ENCODE data around the gene PER2.
A peak's percentile ranks its signal among the peaks of the same experiment; 100 is the strongest.

PER2 gene

GRCh38 chr2:238227587-238228032, 60.8 kb downstream of the PER2 start:
- Mint-ChIP-seq H3K27ac (no peak overlapping the region), H3K27me3 (no peaks in the 10 kb centered on the region), H3K4me3 (no peak overlapping the region), H3K4me1 (ENCODE audit: low read depth) (peaks cover 20% of the 10 kb centered on the region), H3K9me3 (no peaks in the 10 kb centered on the region), H3K36me3 (ENCODE audit: low read depth) (peaks cover 10% of the 10 kb centered on the region)

DNA sequence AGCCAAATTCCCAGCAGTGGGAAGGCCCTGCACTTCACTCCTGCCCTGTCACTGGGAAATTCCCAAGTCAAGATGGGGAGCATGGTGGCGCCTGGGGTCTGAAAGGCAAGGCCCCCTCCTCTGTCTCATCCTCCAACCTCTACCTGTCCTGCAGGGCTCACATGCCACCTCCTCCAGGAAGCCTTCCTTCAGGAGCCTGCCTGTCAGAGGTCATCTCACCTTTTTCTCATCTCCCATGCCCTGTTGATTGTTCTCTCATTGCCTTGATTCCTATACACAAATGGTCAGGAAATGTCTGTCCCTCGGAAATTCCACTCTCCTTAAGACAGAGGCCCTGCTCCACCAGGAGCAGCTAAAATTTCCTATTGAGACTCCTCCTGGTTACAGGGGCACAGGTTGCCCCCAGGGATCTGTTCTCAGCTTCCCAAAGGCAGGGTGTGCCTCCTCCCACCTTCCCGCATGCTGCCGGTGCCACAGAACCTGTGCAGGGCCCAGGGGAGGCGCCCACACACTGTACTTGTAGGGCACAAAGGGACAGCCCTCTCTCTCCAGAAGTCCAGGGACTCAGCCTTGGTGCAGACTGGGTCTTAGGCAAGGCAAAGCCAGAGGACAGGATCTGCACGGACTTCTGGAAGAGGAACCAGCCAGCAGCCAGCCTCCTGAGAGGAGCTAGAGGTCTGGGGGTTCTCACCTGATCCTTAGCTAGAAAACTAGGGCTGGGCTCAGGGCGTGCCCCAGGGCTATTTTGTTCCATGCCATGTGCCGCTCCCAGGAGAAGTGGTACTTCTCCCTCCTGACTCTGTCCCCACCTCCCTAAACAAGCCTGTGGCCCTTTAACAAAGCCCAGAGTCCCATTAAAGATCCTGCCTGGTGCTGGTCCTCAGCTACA, 61.5 kb downstream of the PER2 start:
- Mint-ChIP-seq H3K36me3 (ENCODE audit: low read depth) (peaks cover 10% of the 10 kb centered on the region), H3K9me3 (no peaks in the 10 kb centered on the region), H3K4me1 (ENCODE audit: low read depth) (peaks cover 20% of the 10 kb centered on the region), H3K4me3 (no peak overlapping the region), H3K27ac (no peak overlapping the region), H3K27me3 (no peaks in the 10 kb centered on the region)

- peaks cover 14% of the 10 kb centered on the region for H3K4me1 Mint-ChIP-seq (ENCODE audit: low read depth)
- no peaks in the 10 kb centered on the region for H3K9me3 Mint-ChIP-seq
- no peak overlapping the region for H3K27ac Mint-ChIP-seq
Measured at GRCh38 chr2:238225911-238226697, 62.3 kb downstream of the PER2 start.

GRCh38 chr2:238225121-238225520, 63.3 kb downstream of the PER2 start:
- Mint-ChIP-seq H3K27me3 (no peaks in the 10 kb centered on the region), H3K9me3 (no peaks in the 10 kb centered on the region), H3K27ac (no peak overlapping the region), H3K4me3 (no peak overlapping the region), H3K36me3 (ENCODE audit: low read depth) (peaks cover 10% of the 10 kb centered on the region), H3K4me1 (ENCODE audit: low read depth) (peaks cover 7% of the 10 kb centered on the region)

More at GRCh38 chr2:238225911-238226697, 62.3 kb downstream of the PER2 start:
- no peaks in the 10 kb centered on the region for H3K27me3 Mint-ChIP-seq
- no peak overlapping the region for H3K4me3 Mint-ChIP-seq
- H3K36me3 Mint-ChIP-seq (ENCODE audit: low read depth): peaks cover 10% of the 10 kb centered on the region

DNA sequence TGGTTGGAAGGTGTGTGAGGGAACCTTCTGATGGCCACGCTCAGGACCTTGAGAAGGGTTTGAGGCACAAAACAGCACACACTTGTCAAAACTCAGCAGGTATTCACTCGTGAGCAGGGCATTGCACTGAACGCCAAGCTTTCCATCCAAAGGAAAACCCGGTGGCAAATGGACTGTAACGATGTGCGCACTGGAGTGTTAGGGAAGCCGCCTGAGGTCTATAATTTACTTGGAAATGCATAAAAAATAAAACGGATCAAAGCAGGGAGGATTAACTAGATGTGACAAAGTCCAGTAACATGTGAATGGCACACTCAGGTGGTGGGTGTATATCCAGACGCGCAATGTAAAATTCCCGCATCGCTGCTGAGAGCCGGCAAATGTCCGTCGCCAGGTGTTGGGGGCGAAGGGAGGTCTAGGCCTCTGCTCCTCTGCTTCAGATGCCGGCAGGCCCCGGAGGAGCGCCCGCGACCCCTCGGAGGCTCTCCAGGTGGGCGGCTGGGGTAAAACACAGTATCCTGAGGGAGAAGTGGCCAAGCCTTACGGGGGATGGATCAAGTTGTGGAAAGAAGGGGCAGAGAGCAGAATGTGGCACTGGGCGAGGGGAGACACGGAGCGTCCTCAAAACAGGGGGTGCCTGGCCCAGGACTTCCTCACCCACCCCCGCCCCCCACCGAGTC, 63.9 kb downstream of the PER2 start:
- Mint-ChIP-seq H3K9me3 (no peaks in the 10 kb centered on the region), H3K27me3 (no peaks in the 10 kb centered on the region), H3K36me3 (ENCODE audit: low read depth) (peaks cover 10% of the 10 kb centered on the region), H3K27ac (no peak overlapping the region), H3K4me3 (no peak overlapping the region), H3K4me1 (ENCODE audit: low read depth) (peaks cover 3% of the 10 kb centered on the region)

GRCh38 chr2:238220892-238221521, 67.4 kb downstream of the PER2 start:
- peak overlapping the region; percentile 37 for H3K4me3 Mint-ChIP-seq
- peaks cover 6% of the 10 kb centered on the region for H3K27me3 Mint-ChIP-seq
- H3K27ac Mint-ChIP-seq: no peak overlapping the region
- H3K36me3 Mint-ChIP-seq (ENCODE audit: low read depth): peaks cover 6% of the 10 kb centered on the region
- H3K9me3 Mint-ChIP-seq: no peaks in the 10 kb centered on the region
- no peaks in the 10 kb centered on the region for H3K4me1 Mint-ChIP-seq (ENCODE audit: low read depth)

DNA sequence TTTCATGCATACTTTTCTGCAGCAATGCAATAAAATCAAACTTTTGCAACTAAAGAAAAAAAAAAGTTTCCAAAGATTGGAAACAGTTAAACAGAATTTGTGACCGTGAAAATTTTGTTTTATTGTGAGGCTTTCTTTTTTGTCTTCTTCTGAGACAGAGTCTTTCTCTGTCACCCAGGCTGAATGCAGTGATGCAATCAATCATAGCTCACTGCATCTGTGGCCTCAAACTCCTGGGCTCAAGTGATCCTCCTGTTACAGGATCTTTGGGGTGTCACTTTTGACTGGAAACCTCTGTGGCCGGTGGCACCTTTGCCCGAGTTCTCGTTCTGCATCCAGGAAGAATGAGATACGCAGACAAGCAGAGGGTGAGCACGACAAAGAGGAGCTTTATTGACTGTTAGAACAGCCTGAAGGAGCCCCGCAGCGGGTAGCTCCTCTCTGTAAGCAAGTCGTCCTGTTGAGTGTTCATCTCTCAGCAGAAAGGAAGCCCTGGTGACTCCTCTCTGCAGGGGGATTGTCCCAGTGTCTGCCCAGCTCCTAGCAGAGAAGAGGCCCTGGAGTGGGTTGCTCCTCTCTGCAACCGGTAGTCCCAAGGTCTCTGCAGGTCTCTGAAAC, 68.0 kb downstream of the PER2 start:
- H3K36me3 Mint-ChIP-seq (ENCODE audit: low read depth): peaks cover 1% of the 10 kb centered on the region
- no peak overlapping the region for H3K27ac Mint-ChIP-seq
- H3K27me3 Mint-ChIP-seq: peaks cover 6% of the 10 kb centered on the region
- H3K9me3 Mint-ChIP-seq: no peaks in the 10 kb centered on the region
- H3K4me3 Mint-ChIP-seq: no peak overlapping the region
- H3K4me1 Mint-ChIP-seq (ENCODE audit: low read depth): no peaks in the 10 kb centered on the region

DNA sequence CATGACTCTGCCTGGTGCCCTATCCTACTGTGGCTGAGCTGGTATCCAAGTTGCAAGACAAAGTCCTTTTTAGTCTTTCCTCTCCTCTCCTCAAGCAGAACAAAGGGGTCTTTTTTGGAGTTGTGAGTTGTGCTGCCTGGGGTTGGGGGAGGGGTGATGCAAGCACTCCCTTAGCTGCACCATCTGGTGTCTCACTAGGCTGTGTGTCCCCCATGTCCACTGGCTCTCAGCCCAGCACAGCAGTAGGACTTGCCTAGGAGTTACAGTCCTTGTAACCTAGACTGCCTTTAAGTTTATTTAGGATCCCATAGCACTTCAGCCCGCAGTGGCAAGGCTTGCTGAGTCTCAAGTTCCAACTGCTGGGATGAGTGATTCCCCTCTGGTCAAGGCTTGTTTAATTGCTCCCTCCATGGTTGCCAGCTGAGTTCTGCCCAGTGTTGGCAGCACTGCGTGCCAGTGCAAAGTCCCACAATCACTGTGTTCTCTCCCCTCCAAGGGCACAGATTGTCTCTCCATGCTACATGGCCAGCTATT, 71.7 kb downstream of the PER2 start:
- Mint-ChIP-seq H3K9me3 (no peaks in the 10 kb centered on the region), H3K36me3 (ENCODE audit: low read depth) (no peaks in the 10 kb centered on the region), H3K27ac (no peak overlapping the region), H3K4me3 (no peak overlapping the region), H3K4me1 (ENCODE audit: low read depth) (no peaks in the 10 kb centered on the region), H3K27me3 (peaks cover 32% of the 10 kb centered on the region)

- Mint-ChIP-seq H3K4me1 (ENCODE audit: low read depth) (peaks cover 17% of the 10 kb centered on the region), H3K36me3 (ENCODE audit: low read depth) (peaks cover 5% of the 10 kb centered on the region)
Measured at GRCh38 chr2:238207006-238207405, 81.4 kb downstream of the PER2 start.

GRCh38 chr2:238203973-238204683, 84.3 kb downstream of the PER2 start:
- Mint-ChIP-seq H3K27ac (peak overlapping the region; percentile 87), H3K36me3 (ENCODE audit: low read depth) (peaks cover 28% of the 10 kb centered on the region), H3K4me1 (ENCODE audit: low read depth) (peaks cover 46% of the 10 kb centered on the region), H3K9me3 (no peaks in the 10 kb centered on the region), H3K4me3 (peak overlapping the region; percentile 80), H3K27me3 (peaks cover 4% of the 10 kb centered on the region)

More at GRCh38 chr2:238207006-238207405, 81.4 kb downstream of the PER2 start:
- Mint-ChIP-seq H3K9me3 (no peaks in the 10 kb centered on the region), H3K4me3 (no peak overlapping the region), H3K27me3 (peaks cover 7% of the 10 kb centered on the region), H3K27ac (no peak overlapping the region)

DNA sequence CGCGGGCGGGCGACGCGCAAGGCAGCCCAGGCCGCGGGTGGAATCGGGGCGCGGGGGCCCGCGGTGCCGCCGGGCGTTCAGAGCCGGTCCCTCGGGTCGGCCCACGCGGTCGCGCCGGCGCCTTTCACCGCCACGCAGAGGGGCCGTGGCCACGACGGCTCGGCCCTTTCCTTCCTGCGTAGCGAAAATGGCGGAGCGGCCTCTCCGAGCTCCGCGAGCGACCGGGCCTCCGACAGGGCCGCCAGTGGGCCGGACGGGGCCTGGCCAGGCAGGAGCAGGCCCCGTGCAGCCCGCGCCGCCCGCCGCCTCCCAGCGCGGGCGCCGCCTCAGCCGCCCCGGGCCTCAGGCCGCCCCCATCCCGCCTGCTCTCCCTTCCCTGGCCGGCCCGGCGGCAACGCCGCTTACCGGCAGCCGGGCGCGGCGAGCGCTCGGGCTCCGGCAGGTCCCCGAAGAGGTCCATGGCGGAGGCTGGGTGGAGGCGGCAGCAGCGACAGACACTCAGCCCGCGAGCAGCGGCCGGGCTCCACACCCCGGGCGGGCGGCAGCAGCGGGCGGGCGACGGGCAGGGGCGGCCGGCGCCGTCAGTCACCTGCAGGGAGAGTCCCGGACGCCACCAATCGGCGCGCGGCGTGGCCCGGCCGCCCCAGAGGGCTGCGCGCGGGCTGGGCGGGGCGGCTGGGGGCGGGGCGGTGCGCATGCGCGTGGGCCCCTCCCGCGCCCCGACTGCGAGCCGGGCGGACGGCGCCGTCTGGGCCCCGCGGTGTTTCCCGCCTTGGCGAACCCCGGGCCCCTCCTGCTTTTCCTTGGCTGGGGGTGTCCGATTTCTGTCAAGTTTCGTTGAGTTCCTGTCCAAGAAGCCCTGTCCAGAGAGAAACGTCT, 85.1 kb downstream of the PER2 start, which contains the start of gene ILKAP:
ILKAP (minus strand) TSS at position 602 of the 879 bp plus-strand sequence; CDS start at position 460, 142 bp downstream.
- H3K27ac Mint-ChIP-seq: peak within 1 kb of the TSS; percentile 91

DNA sequence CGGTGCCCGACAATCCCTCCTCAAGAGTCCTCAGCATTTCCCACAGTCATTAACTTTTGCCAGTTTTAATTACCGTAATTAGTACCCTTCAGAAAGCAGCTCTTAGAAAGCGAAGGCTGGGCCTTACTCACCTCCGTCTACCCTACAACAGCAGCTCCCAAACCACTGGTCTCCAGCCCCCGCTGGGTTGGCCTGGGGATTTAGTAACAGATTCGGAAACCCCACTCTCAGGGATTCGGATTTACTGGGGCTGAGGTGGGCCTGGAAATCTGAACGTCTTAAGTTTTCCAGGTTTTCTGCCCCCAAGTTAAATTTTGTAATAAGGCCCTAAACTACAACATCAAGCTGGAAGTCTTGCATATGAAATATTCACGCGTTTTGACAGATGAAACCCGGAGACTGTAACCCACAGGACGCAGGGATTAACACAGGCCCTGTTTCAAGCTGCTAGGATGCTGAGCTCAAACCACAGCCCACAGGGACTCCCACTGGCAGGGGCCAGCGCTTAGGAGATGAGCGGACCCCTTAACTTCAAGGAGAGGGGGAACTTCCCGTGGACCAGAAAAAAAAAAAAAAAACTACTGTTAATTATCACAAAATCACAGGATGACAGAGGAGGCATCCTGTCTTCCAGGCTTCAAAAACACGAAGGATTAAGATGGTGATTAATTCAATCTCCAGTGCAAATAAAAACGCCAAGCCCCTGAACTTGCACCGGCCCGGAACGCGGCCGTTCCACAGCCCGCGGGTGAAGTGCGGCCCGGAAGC, 85.9 kb downstream of the PER2 start:
- Mint-ChIP-seq H3K27me3 (peaks cover 4% of the 10 kb centered on the region), H3K36me3 (ENCODE audit: low read depth) (peaks cover 28% of the 10 kb centered on the region), H3K4me1 (ENCODE audit: low read depth) (peaks cover 61% of the 10 kb centered on the region), H3K4me3 (peak overlapping the region; percentile 93), H3K9me3 (no peaks in the 10 kb centered on the region), H3K27ac (peak overlapping the region; percentile 91)

More for the DNA sequence above, 85.1 kb downstream of the PER2 start, which contains the start of gene ILKAP:
- Mint-ChIP-seq H3K4me3 (peak within 1 kb of the TSS; percentile 93), H3K27me3 (peaks cover 4% of the 10 kb centered on the region), H3K9me3 (no peaks in the 10 kb centered on the region), H3K36me3 (ENCODE audit: low read depth) (peaks cover 28% of the 10 kb centered on the region), H3K4me1 (ENCODE audit: low read depth) (peaks cover 54% of the 10 kb centered on the region)
